Stimulated activated CD8-positive, alpha-beta memory T cell treated with anti-CD3 and anti-CD28 coated beads, Interleukin-12 subunit alpha, Interleukin-12 subunit beta, amount 100 ng/mL, for 4 hours (primary cell): ENCODE data around the gene KMT2B.
"Not testable (repeated sequence)": the region's sequence is repeated elsewhere in the genome, so short reads cannot be mapped to it uniquely, and the experiment has no call there.

Experiments
- DNase-seq: peaks from one replicate; pipeline ENCODE4 v3.0.0-alpha.2; 2020; ENCODE audit warnings: low read depth

The KMT2B gene

DNA sequence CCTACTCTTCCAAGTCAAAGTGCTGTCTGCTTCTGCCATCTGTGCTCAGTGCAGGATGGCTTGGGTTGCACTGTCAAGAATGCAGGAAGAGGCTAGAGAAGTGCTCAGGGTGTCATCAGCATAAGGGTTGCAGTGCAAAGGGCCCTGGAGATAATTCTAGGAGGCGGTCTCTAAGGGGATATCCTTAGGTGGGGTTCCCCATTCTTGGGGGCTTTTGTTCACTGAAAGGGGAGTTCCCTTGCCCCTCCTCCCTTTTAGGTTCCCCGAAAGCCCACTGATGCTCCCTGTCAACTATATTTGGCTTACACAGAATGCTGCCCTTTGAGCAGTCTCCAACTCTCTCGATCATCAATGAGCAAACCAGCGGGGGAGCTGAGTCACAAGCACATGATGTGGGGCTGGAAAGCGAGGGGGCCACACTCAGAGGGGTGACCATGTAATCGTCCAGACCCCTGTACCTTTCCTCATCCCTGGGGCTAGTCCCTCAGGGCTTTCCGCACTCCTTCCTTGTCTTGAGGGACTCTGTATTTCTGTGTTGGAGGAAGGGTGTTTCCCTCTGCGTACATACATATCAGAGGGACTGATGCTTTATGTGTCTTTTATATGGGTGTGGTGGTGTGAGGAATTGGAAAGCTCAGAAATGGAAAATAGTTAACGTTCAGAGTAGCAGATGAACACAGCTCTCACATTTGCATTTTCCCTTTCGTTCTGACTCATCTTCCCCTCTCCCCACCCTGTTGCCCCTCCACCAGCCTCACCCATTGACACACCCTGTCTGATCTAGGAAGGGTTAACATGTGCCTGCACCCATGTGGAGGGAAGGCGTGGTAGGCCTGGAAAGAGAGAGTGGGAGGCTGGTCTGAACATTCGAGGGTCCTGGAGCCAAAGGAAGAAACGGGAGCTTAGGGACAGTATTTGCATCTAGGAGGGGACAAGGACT lies 6.7 kb upstream of the KMT2B start:
- DNase-seq = peak; percentile 34

DNA sequence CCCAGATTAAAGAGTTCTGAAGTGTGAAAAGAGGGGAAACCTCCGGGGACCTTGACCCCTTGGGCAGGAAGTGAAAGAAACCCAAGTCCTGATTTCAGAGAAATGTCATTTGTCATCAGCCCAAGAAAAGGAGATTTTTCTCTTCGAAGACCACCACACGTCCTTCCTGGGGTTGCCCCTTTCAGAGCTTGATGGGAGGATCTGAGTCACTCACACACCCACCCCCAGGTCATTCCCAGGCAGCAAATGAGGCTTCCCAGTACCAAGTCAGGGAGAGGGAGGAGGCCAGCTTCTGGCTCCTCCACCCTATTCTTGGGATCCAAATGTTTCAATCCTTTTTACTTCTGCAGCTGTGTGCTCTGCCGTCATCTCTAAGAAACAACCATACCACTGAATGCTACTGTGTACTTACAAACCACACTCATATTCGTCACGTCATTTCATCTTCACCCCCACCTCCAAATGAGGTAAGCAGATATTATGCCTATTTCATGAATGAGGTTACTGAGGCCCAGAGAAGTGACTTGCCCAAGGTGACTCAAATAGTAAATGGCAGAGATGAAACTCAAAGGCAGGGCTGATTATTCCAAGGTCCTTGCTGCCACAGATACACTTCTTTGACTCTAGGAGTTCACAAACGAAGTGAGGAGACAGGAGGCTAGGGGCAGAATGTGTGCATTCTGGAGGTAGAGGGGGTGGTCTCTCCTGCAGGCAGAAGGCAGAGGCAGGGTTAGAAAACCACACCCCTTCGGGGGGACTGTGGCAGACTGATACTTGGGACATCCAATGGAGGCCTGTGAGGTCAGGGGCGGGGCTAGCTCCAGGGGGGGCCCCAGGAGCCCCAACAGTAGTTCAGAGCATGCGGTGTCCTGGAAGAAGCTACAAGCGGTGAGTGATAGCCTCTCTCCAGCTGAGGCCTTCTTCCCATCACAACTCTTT lies 5.0 kb upstream of the KMT2B start:
- DNase-seq = peak; percentile 45

DNA sequence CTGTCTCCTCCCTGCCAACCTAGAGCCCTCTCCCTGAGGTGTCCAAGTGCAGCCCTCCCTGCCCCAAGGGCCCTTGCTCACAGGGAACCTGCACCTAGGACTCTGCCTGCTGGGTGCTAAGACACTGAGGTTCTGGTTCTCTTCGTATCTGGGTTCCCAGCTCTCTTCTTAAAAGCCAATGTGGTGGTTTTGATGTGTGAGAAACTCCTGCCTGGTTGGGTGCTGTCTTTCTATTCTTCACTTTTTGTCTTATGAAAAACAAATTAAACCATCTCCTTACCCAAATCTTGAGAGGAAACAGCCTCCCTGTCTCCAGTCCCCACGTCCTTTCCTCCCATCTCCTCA lies 4.3 kb upstream of the KMT2B start:
- no peak for DNase-seq

DNA sequence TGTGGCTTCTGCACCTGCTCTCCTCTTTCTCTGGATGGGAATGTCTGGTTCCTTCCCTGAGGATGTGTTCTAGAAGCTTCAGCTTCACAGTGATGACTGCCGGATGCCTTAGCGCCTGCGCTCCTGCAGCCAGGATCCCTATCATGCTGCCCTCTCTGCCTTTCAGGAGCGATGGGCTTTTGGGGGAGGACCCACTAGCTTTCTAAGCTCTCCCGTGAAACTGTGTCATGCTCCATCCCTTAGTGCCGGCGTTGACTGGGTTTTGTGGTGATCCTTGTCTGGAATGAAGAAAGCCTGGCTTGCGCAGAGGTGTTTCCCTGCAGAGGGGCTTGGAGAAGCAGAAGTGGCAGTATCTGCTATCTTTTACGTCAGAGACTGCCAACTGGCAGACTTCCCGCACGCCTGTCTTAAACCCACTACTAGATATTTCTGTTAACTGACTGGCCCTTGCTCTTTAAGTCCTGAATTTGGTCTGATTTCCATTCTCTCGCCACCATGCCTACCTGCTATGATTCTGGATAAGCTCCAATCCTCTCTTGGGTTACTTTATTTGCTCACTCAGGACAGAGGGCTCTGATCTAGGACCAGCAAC lies 3.8 kb upstream of the KMT2B start:
- no peak for DNase-seq

DNA sequence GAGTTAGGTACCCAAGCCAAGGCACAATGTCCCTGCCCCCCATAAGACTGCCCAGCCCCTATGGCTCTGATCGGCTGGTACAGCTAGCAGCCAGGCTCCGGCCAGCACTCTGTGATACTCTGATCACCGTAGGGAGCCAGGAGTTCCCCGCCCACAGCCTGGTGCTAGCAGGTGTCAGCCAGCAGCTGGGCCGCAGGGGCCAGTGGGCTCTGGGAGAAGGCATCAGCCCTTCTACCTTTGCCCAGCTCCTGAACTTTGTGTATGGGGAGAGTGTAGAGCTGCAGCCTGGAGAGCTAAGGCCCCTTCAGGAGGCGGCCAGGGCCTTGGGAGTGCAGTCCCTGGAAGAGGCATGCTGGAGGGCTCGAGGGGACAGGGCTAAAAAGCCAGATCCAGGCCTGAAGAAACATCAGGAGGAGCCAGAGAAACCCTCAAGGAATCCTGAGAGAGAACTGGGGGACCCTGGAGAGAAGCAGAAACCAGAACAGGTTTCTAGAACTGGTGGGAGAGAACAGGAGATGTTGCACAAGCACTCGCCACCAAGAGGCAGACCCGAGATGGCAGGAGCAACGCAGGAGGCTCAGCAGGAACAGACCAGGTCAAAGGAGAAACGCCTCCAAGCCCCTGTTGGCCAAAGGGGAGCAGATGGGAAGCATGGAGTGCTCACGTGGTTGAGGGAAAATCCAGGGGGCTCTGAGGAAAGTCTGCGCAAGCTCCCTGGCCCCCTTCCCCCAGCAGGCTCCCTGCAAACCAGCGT lies 3.0 kb upstream of the KMT2B start:
- no peak for DNase-seq

DNA sequence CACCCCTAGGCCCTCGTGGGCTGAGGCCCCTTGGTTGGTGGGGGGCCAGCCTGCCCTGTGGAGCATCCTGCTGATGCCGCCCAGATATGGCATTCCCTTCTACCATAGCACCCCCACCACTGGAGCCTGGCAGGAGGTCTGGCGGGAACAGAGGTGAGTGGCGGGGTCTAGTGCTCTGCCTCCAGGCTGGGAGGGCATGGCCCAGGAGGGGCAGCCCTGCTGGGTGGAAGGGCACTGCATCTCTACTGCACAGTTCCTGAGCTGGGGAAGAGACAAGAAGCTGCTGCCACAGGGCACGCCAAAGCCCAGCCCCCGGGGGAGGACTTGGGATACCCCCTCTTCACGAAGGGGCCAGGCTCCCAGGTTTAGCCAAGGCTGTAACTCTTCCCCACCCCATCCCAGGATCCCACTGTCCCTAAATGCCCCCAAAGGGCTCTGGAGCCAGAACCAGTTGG lies 2.4 kb upstream of the KMT2B start:
- DNase-seq = no peak

DNA sequence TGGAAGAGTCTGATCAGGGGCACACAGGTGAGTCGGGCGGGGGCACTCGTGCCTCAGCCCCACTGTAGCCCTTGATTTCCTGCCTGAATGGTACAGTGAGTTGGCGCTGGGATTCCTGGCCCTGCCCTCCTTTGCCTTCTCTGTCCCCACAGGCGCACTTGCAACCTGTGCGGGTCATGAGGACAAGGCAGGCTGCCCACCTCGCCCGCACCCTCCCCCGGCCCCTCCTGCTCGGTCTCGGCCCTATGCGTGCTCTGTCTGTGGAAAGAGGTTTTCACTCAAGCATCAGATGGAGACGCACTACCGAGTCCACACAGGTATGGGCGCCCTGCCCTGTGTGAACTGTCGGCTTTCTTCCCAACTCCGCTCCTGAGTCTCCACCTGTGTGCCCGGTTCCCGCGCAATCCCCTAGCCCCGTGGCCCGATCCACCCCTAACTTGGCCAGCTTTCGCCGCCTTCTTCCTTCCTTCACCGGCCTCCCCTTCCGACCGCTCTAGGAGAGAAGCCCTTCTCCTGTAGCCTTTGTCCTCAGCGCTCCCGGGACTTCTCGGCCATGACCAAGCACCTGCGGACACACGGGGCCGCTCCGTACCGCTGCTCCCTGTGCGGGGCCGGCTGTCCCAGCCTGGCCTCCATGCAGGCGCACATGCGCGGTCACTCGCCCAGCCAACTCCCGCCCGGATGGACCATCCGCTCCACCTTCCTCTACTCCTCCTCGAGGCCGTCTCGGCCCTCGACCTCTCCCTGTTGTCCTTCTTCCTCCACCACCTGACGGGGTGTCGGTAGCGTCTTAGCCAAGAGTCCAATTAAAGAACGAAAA lies 1.6 kb upstream of the KMT2B start:
- no peak for DNase-seq

DNA sequence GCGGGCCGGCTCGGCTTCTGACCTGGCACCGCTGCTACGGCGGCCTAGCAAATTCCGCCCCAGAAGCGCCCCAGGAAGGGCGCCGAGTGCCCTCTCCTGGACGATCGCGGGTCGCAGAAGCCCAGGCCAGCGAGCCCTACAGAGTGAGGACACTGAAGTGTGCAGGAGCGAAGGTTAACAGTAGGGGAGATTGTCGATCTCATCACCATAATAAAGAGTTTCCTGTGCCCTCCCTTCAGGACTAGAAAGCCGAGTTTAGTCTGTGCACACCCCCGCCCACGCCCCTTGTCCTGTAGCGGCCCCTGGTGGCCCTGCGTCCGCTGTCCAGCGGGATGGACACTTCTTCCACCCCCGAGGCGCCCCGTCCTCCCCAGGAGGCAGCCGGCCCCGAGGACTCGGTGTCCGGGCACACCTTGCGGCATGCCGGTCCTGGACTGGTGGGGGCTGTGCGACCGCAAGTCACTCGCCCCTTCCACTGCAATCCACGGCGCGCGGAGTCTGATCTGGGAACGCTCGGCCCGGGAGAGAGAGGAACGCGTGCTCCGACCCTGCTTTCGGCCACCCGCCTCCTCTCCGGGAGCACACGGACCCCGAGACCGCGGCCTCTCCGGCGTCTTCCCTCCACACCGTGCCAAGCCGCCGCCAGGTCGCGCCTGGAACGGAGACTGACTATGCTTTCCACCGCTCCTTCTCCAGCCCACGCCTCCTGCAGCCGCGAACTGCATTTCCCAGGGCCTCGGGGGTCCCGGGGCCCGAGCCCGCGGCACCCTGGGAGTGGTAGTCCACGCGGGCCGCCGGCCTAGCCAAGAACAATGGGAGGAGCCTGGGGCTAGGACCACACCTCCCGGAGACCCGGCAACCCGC lies 770 bp upstream of the KMT2B start:
- DNase-seq = peak; percentile 95

DNA sequence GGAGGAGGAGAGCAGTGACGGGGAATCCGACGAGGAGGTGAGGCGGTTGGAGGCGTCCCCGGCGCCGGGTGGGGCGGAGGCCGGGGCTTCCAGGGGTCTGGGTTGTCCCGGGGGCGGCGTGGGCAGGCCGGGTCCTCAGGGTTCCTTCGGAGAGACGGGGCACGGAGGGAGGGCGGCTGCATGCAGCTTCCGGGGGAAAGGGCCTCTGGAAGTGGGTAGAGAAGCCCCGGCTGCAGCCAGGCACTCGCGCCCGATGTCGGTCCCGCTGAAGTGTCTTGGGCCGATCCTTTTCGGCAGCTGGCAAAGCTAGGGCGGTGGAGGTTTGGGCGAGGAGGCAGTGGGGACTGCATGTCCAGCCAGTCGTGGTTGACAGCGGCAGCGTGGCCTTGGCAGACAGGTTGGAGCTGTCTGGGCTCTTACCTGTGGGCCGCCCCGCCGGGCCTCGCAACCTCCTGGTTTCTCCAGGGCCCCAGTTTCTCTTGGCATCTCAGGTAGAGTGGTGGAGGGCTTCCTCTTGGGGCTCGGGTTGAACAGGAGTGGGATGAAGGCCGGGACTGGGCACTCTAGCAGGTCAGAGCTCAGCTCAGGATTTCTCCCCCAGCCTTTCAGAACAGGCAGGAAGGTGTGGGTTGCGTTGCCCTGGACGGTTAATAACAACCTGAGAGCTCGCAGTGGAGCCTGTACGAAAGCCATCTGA lies 690 bp downstream of the KMT2B start:
- peak; percentile 52 for DNase-seq

DNA sequence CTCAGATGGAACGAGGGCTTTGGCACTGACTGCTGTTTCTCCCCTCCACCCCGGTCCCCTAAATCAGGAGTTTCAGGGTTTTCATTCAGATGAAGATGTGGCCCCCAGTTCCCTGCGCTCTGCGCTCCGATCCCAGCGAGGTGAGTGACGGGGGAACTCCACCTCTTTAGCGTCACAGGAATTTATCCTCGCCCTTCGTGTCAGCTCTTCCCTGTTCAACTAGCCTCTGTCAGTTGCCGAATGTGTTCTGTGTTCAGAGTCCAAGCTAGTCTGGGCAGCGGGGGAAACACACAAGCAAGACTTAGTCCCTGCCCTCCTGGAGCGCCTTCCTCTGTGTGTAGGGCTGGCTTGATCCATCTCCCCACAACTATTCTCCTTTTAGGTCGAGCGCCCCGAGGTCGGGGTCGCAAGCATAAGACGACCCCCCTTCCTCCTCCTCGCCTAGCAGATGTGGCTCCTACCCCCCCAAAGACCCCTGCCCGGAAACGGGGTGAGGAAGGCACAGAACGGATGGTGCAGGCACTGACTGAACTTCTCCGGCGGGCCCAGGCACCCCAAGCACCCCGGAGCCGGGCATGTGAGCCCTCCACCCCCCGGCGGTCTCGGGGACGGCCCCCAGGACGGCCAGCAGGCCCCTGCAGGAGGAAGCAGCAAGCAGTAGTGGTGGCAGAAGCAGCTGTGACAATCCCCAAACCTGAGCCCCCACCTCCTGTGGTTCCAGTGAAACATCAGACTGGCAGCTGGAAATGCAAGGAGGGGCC lies 1.8 kb downstream of the KMT2B start:
- DNase-seq = no peak

DNA sequence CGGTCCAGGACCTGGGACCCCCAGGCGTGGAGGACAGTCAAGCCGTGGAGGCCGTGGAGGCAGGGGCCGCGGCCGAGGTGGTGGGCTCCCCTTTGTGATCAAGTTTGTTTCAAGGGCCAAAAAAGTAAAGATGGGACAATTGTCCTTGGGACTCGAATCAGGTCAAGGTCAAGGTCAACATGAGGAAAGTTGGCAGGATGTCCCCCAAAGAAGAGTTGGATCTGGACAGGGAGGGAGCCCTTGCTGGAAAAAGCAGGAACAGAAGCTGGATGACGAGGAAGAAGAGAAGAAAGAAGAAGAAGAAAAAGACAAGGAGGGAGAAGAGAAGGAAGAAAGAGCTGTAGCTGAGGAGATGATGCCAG lies 2.3 kb downstream of the KMT2B start:
- no peak for DNase-seq

DNA sequence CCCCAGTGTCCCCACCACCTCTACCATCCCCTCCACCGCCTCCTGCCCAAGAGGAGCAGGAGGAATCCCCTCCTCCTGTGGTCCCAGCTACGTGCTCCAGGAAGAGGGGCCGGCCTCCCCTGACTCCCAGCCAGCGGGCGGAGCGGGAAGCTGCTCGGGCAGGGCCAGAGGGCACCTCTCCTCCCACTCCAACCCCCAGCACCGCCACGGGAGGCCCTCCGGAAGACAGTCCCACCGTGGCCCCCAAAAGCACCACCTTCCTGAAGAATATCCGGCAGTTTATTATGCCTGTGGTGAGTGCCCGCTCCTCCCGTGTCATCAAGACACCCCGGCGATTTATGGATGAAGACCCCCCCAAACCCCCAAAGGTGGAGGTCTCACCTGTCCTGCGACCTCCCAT lies 2.8 kb downstream of the KMT2B start:
- DNase-seq = no peak

DNA sequence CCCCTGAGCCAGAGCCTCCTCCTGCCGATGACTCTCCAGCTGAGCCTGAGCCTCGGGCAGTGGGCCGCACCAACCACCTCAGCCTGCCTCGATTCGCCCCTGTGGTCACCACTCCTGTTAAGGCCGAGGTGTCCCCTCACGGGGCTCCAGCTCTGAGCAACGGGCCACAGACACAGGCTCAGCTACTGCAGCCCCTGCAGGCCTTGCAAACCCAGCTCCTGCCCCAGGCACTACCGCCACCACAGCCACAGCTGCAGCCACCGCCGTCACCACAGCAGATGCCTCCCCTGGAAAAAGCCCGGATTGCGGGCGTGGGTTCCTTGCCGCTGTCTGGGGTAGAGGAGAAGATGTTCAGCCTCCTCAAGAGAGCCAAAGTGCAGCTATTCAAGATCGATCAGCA lies 3.6 kb downstream of the KMT2B start:
- no peak for DNase-seq

DNA sequence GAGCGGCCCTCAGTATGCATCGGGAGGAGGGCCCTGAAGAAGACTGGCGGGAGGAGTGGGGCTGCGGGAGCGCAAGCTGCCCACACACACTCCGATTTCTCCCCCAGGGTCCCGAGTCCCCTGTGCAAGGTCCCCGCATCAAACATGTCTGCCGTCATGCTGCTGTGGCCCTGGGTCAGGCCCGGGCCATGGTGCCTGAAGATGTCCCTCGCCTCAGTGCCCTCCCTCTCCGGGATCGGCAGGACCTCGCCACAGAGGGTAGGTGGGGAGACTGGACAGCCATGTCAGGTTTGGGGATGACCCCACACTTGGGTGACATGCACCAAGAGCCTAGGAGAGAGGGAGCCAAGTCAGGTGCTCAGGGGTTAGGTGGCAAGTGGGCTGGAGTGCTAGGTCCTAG lies 4.7 kb downstream of the KMT2B start:
- no peak for DNase-seq

DNA sequence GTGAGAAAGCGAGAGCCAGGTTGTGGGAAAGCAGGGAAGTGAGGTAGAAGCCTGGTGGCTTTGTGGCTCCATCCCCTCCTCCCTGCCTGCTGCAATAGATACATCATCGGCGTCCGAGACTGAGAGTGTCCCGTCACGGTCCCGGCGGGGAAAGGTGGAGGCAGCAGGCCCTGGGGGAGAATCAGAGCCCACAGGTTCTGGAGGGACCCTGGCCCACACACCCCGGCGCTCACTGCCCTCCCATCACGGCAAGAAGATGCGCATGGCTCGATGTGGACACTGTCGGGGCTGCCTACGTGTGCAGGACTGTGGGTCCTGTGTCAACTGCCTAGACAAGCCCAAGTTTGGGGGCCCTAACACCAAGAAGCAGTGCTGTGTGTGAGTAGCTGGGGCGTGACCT lies 5.1 kb downstream of the KMT2B start:
- no peak for DNase-seq

DNA sequence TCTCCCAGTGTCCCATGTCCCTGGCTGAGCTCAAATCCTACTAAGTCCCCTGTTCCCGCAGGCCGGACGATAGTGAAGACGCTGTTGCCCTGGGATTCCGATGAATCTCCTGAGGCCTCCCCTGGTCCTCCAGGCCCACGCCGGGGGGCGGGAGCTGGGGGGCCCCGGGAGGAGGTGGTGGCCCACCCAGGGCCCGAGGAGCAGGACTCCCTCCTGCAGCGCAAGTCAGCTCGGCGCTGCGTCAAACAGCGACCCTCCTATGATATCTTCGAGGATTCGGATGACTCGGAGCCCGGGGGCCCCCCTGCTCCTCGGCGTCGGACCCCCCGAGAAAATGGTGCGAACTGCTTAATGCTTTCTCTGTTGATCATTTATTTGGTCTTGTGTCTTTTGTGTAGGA lies 5.9 kb downstream of the KMT2B start:
- DNase-seq = no peak

DNA sequence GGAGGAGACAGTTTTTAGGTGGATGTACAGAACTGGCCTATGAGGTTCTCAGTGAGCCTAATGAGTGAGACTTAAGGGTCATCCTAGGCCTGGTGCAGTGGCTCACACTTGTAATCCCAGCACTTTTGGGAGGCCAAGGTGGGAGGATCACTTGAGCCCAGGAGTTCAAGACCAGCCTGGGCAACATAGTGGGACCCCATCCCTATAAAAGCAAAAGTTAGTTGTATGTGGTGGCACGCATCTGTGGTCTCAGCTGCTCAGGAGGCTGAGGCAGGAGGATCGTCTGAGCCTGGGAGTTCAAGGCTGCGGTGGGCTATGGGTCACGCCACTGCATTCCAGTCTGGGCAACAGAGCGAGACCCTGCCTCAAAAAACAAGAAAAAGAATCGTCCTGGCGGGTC lies 6.3 kb downstream of the KMT2B start:
- not testable (repeated sequence) for DNase-seq

DNA sequence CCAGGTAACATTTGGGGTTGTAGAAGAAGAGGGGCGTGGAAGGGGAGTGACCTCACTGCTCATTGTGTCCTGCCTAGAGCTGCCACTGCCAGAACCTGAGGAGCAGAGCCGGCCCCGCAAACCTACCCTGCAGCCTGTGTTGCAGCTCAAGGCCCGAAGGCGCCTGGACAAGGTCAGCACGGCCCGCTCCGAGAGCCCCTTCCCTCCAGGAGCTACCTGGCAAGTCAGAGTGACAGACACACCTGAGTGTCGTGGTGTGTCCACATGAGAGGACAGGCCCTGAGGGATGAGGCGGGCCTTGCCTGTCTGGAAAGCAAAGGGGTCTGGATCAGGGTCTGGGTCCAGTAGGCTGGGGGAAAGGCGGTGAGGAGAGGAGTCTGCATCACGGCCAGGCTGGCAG lies 6.8 kb downstream of the KMT2B start:
- DNase-seq = no peak
